Stomach (tissue), 4 donors: ENCODE data around the gene KIF1A.
"Not testable (repeated sequence)": the region's sequence is repeated elsewhere in the genome, so short reads cannot be mapped to it uniquely, and the experiment has no call there.

Experiments used
- EP300 ChIP-seq: sonication (generic); formaldehyde crosslinking; IDR thresholded peaks from one replicate; pipeline ENCODE4 v1.6.1; 2017; ENCODE audit warnings: antibody characterized with exemption
- POLR2A ChIP-seq, 4 donors: fragments of 450-650 bp; IDR thresholded peaks; one replicate each; pipeline ENCODE4 v1.6.1; 2016; ENCODE audit warnings: antibody characterized with exemption in 4 of 4, control low read depth in 2 of 4, mild to moderate bottlenecking in 1 of 4, moderate library complexity in 1 of 4
- TF ChIP-seq, protein P1 (sequence below), 7 experiments: fragments of 450-650 bp in 4 of 7; fragments of 200-600 bp in 3 of 7; sonication (generic) in 3 of 7; IDR thresholded peaks; one replicate each; pipeline ENCODE4 v1.5.1; 2016 to 2019; ENCODE audit warnings: antibody characterized with exemption in 7 of 7, control low read depth in 2 of 7, mild to moderate bottlenecking in 1 of 7

DNA sequence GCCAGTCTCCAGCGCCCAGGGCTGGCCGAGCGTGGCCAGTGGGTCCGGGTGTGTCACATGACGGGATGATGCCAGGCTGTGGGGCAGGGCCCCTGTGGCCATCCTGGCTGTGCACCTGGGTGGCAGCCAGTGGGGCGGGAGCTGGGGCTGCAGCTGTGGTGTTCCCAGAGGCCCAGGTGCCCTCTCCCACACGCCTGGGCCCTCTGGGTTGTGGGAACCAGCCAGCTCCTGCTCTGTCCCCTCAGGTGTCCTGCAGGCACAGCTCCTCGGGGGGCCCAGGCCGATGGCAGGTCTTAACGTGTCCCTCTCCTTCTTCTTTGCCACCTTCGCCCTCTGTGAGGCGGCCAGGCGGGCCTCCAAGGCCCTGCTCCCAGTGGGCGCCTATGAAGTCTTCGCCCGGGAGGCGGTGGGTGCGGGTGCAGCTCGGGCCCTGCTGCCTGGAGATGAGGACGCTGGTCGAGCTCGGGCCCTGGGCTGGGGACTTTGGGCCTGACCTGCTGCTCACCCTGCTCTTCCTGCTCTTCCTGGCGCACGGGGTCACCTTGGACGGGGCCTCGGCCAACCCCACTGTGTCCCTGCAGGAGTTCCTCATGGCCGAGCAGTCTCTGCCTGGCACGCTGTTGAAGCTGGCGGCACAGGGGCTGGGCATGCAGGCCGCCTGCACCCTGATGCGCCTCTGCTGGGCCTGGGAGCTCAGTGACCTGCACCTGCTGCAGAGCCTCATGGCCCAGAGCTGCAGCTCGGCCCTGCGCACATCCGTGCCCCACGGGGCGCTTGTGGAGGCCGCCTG is 128.2 kb downstream of the KIF1A start, which contains the start of gene AQP12A:
- TF ChIP-seq, protein P1, sequence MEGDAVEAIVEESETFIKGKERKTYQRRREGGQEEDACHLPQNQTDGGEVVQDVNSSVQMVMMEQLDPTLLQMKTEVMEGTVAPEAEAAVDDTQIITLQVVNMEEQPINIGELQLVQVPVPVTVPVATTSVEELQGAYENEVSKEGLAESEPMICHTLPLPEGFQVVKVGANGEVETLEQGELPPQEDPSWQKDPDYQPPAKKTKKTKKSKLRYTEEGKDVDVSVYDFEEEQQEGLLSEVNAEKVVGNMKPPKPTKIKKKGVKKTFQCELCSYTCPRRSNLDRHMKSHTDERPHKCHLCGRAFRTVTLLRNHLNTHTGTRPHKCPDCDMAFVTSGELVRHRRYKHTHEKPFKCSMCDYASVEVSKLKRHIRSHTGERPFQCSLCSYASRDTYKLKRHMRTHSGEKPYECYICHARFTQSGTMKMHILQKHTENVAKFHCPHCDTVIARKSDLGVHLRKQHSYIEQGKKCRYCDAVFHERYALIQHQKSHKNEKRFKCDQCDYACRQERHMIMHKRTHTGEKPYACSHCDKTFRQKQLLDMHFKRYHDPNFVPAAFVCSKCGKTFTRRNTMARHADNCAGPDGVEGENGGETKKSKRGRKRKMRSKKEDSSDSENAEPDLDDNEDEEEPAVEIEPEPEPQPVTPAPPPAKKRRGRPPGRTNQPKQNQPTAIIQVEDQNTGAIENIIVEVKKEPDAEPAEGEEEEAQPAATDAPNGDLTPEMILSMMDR (IDR thresholded peaks at IDR 0.05), result not testable (repeated sequence)
- not testable (repeated sequence) for TF ChIP-seq POLR2A (IDR thresholded peaks at IDR 0.05); EP300
